SHP77 treated with DMSO at 0.1 percent for 48 hours (cell line): ENCODE data around the gene TTLL9.
"Not testable (repeated sequence)": the region's sequence is repeated elsewhere in the genome, so short reads cannot be mapped to it uniquely, and the experiment has no call there.

Experiments used
- DNase-seq: peaks from one replicate; lab custom pipeline; 2025; lab: John Stamatoyannopoulos, UW

TTLL9 gene

GRCh38 chr20:31883829-31884228 is 13.4 kb downstream of the TTLL9 start:
- DNase-seq = no peak

- no peak for DNase-seq
Observed at GRCh38 chr20:31890646-31891045, 20.2 kb downstream of the TTLL9 start.

GRCh38 chr20:31894980-31895675 is 24.7 kb downstream of the TTLL9 start:
- DNase-seq = no peak

- DNase-seq = no peak
Observed at GRCh38 chr20:31896049-31896448, 25.6 kb downstream of the TTLL9 start.

- DNase-seq = no peak
Observed at GRCh38 chr20:31897541-31897940, 27.1 kb downstream of the TTLL9 start.

GRCh38 chr20:31901615-31902014 is 31.2 kb downstream of the TTLL9 start:
- no peak for DNase-seq

GRCh38 chr20:31903627-31904386 is 33.4 kb downstream of the TTLL9 start:
- no peak for DNase-seq

- no peak for DNase-seq
Observed at GRCh38 chr20:31906001-31906400, 35.6 kb downstream of the TTLL9 start.

GRCh38 chr20:31907046-31907445 is 36.6 kb downstream of the TTLL9 start:
- no peak for DNase-seq

GRCh38 chr20:31908016-31908415 is 37.6 kb downstream of the TTLL9 start:
- DNase-seq = no peak

- no peak for DNase-seq
Observed at GRCh38 chr20:31908424-31908823, 38.0 kb downstream of the TTLL9 start.

- no peak for DNase-seq
Observed at GRCh38 chr20:31909253-31910070, 39.0 kb downstream of the TTLL9 start.

- no peak for DNase-seq
Observed at GRCh38 chr20:31910071-31910803, 39.8 kb downstream of the TTLL9 start.

- no peak for DNase-seq
Observed at GRCh38 chr20:31913431-31914157, 43.2 kb downstream of the TTLL9 start.

- DNase-seq = no peak
Observed at GRCh38 chr20:31914170-31914569, 43.7 kb downstream of the TTLL9 start.

GRCh38 chr20:31915491-31916280 is 45.3 kb downstream of the TTLL9 start:
- DNase-seq = no peak

- DNase-seq = no peak
Observed at GRCh38 chr20:31916708-31917107, 46.3 kb downstream of the TTLL9 start.

GRCh38 chr20:31917962-31918412 is 47.6 kb downstream of the TTLL9 start:
- DNase-seq = not testable (repeated sequence)

- no peak for DNase-seq
Observed at GRCh38 chr20:31918466-31919105, 48.2 kb downstream of the TTLL9 start.
